IMR-90 (cell line): Measurements from ENCODE around the gene LPAR2. TPM values are rescaled to one million over a fixed set of nuclear protein-coding genes. Genes with fewer than 3 reads are reported as not detected.

Source experiments
- ATAC-seq: fragments of 200-7000 bp; cut with Tn5 transposase; 2 replicates; pipeline ENCODE4 v1.9.1; 2020; ENCODE audit warnings: low read depth, mild to moderate bottlenecking, moderate library complexity
- BruUV-seq: library from RNA; stranded (reverse); fragments of 400-500 nt; replicated peaks from 2 replicates; lab custom pipeline; 2021; lab: Mats Ljungman, UMichigan
- CTCF ChIA-PET: fragments of 300-600 bp; formaldehyde crosslinking; extraction: SDS; loops from one replicate; lab custom pipeline; 2021; ENCODE audit warnings: antibody characterized with exemption; lab: Yijun Ruan, JAX
- POLR2A ChIA-PET: fragments of 300-600 bp; sonication (Branson Sonifier 250); formaldehyde crosslinking; loops from one replicate; lab custom pipeline; 2022; ENCODE audit warnings: antibody characterized with exemption; ENCODE audit not compliant: unreplicated experiment; lab: Charles Lee
- DNase-seq: peaks from one replicate; pipeline ENCODE4 v3.0.0; 2013
- H2AFZ ChIP-seq: replicated peaks from 2 replicates; pipeline ENCODE3; 2013; ENCODE audit warnings: low read length, mild to moderate bottlenecking; ENCODE audit not compliant: poor library complexity
- H2AK5ac ChIP-seq: 2 replicates; pipeline ENCODE4 v1.6.1; 2013; ENCODE audit warnings: low read depth, low read length, inconsistent platforms
- H2AK9ac ChIP-seq: replicated peaks from 2 replicates; pipeline ENCODE3; 2013; ENCODE audit warnings: mild to moderate bottlenecking, low read depth, low read length, moderate library complexity; ENCODE audit not compliant: poor library complexity
- H2BK120ac ChIP-seq: 2 replicates; pipeline ENCODE4 v1.6.1; 2013; ENCODE audit warnings: low read depth, low read length, inconsistent platforms
- H2BK15ac ChIP-seq: 3 replicates; pipeline ENCODE4 v1.6.1; 2013; ENCODE audit warnings: low read depth, low read length, inconsistent platforms
- H2BK20ac ChIP-seq: 2 replicates; pipeline ENCODE4 v1.6.1; 2013; ENCODE audit warnings: low read depth, mild to moderate bottlenecking, inconsistent platforms, low read length, moderate library complexity
- H2BK5ac ChIP-seq: 2 replicates; pipeline ENCODE4 v1.6.1; 2013; ENCODE audit warnings: mild to moderate bottlenecking, low read depth, low read length, inconsistent platforms; ENCODE audit not compliant: poor library complexity, severe bottlenecking
- H3K14ac ChIP-seq: replicated peaks from 2 replicates; pipeline ENCODE4 v1.6.1; 2013; ENCODE audit warnings: low read depth, low read length, inconsistent platforms
- H3K18ac ChIP-seq: 2 replicates; pipeline ENCODE4 v1.6.1; 2013; ENCODE audit warnings: low read depth, low read length, control low read depth
- H3K23ac ChIP-seq: 2 replicates; pipeline ENCODE4 v1.6.1; 2013; ENCODE audit warnings: low read depth, low read length, inconsistent platforms
- H3K27ac ChIP-seq: 2 replicates; pipeline ENCODE4 v1.5.1; 2013; ENCODE audit warnings: mild to moderate bottlenecking, control low read depth, low read length; ENCODE audit not compliant: insufficient read depth
- H3K27me3 ChIP-seq: 2 replicates; pipeline ENCODE4 v1.6.1; 2013; ENCODE audit warnings: low read length; ENCODE audit not compliant: control insufficient read depth, insufficient read depth
- H3K36me3 ChIP-seq: 2 replicates; pipeline ENCODE4 v1.6.1; 2013; ENCODE audit warnings: low read length, mixed read lengths; ENCODE audit not compliant: control insufficient read depth, insufficient read depth
- H3K4ac ChIP-seq: 2 replicates; pipeline ENCODE4 v1.6.1; 2013; ENCODE audit warnings: low read depth, low read length, inconsistent platforms
- H3K4me1 ChIP-seq: 2 replicates; pipeline ENCODE4 v1.6.1; 2013; ENCODE audit warnings: low read length, mixed read lengths; ENCODE audit not compliant: control insufficient read depth, insufficient read depth
- H3K4me2 ChIP-seq: 2 replicates; pipeline ENCODE4 v1.6.1; 2013; ENCODE audit warnings: low read depth, mild to moderate bottlenecking, control low read depth, low read length, moderate library complexity
- H3K4me3 ChIP-seq: 2 replicates; pipeline ENCODE4 v1.5.1; 2013; ENCODE audit warnings: low read depth, mild to moderate bottlenecking, control low read depth, low read length, moderate library complexity; ENCODE audit not compliant: insufficient read depth
- H3K56ac ChIP-seq: 2 replicates; pipeline ENCODE4 v1.6.1; 2013; ENCODE audit warnings: low read length, inconsistent platforms; ENCODE audit not compliant: insufficient read depth; ENCODE audit errors: extremely low read depth
- H3K79me1 ChIP-seq, 2 experiments: 2 replicates each; pipeline ENCODE4 v1.6.1; 2013; ENCODE audit warnings: low read length in 2 of 2, inconsistent platforms in 1 of 2, low read depth in 1 of 2
- H3K9ac ChIP-seq: 2 replicates; pipeline ENCODE4 v1.6.1; 2013; ENCODE audit warnings: low read depth, low read length, control low read depth
- H3K9me1 ChIP-seq: 2 replicates; pipeline ENCODE4 v1.6.1; 2013; ENCODE audit warnings: low read length, inconsistent platforms; ENCODE audit not compliant: insufficient read depth
- H3K9me3 ChIP-seq: 2 replicates; pipeline ENCODE4 v1.6.1; 2013; ENCODE audit warnings: low read length; ENCODE audit not compliant: control insufficient read depth, insufficient read depth
- H4K20me1 ChIP-seq: 2 replicates; pipeline ENCODE4 v1.6.1; 2013; ENCODE audit warnings: low read length, inconsistent platforms; ENCODE audit not compliant: insufficient read depth
- H4K5ac ChIP-seq: 2 replicates; pipeline ENCODE4 v1.6.1; 2013; ENCODE audit warnings: mild to moderate bottlenecking, low read depth, low read length, control low read depth
- H4K8ac ChIP-seq, 2 experiments: 2 replicates each; pipeline ENCODE4 v1.6.1; 2013; ENCODE audit warnings: low read depth in 2 of 2, low read length in 2 of 2, control low read depth in 1 of 2, inconsistent platforms in 1 of 2
- H4K91ac ChIP-seq: 2 replicates; pipeline ENCODE4 v1.6.1; 2013; ENCODE audit warnings: low read depth, low read length, inconsistent platforms; ENCODE audit not compliant: insufficient read depth
- BHLHE40 ChIP-seq: fragments of 150-350 bp; IDR thresholded peaks from 2 replicates; pipeline ENCODE4 v1.6.1; 2016; ENCODE audit warnings: mild to moderate bottlenecking, low read depth, low read length
- CEBPB ChIP-seq: IDR thresholded peaks from 2 replicates; pipeline ENCODE4 v1.6.1; 2012; ENCODE audit warnings: low read depth, low read length, improper control_type of control experiment
- CHD1 ChIP-seq: IDR thresholded peaks from 2 replicates; pipeline ENCODE4 v1.6.1; 2012; ENCODE audit warnings: low read depth, low read length, improper control_type of control experiment
- FOS ChIP-seq: fragments of 150-350 bp; IDR thresholded peaks from 2 replicates; pipeline ENCODE4 v1.6.1; 2016; ENCODE audit warnings: low read depth, low read length
- MAFK ChIP-seq: IDR thresholded peaks from 2 replicates; pipeline ENCODE4 v1.6.1; 2012; ENCODE audit warnings: low read depth, low read length, improper control_type of control experiment
- MAZ ChIP-seq: IDR thresholded peaks from 2 replicates; pipeline ENCODE4 v1.6.1; 2012; ENCODE audit warnings: low read depth, mild to moderate bottlenecking, low read length, improper control_type of control experiment, moderate library complexity, borderline replicate concordance
- MXI1 ChIP-seq: IDR thresholded peaks from 2 replicates; pipeline ENCODE4 v1.6.1; 2012; ENCODE audit warnings: low read depth, mild to moderate bottlenecking, low read length, moderate library complexity, borderline replicate concordance
- NFE2L2 ChIP-seq: fragments of 150-350 bp; IDR thresholded peaks from 2 replicates; pipeline ENCODE4 v1.6.1; 2016; ENCODE audit warnings: low read depth, mild to moderate bottlenecking, low read length
- POLR2A ChIP-seq: IDR thresholded peaks from 2 replicates; pipeline ENCODE4 v1.6.1; 2012; ENCODE audit warnings: mild to moderate bottlenecking, low read depth, low read length
- RAD21 ChIP-seq: IDR thresholded peaks from 2 replicates; pipeline ENCODE4 v1.6.1; 2012; ENCODE audit warnings: low read length, improper control_type of control experiment
- RCOR1 ChIP-seq: IDR thresholded peaks from 2 replicates; pipeline ENCODE4 v1.6.1; 2012; ENCODE audit warnings: mild to moderate bottlenecking, low read length, improper control_type of control experiment; ENCODE audit not compliant: insufficient replicate concordance
- RFX5 ChIP-seq: IDR thresholded peaks from 2 replicates; pipeline ENCODE4 v1.8.0; 2012; ENCODE audit warnings: low read depth, mild to moderate bottlenecking, low read length, moderate library complexity
- SMC3 ChIP-seq: fragments of 150-350 bp; IDR thresholded peaks from 2 replicates; pipeline ENCODE4 v1.6.1; 2016; ENCODE audit warnings: low read depth, mild to moderate bottlenecking, antibody characterized with exemption, low read length, moderate library complexity
- WGBS, 2 experiments: methylation state at CpG; one replicate each; pipeline versions ENCODE4 v1.1.5 to v1.1.7; 2013; ENCODE audit warnings: missing lambda C conversion rate in 2 of 2; ENCODE audit not compliant: insufficient read length in 1 of 2; ENCODE audit errors: extremely low coverage in 2 of 2; 5-methylcytosine and 5-hydroxymethylcytosine counted together
- dilution Hi-C: fragments of 300-500 bp; cut with HindIII; formaldehyde crosslinking; loops from one replicate; pipeline ENCODE4 v1.14.3; 2018; ENCODE audit warnings: low sequenced_read_pairs; ENCODE audit not compliant: unreplicated experiment
- in situ Hi-C: fragments of 300-500 bp; cut with MboI; formaldehyde crosslinking; loops from 3 replicates; pipeline ENCODE4 v1.14.3; 2019; ENCODE audit warnings: low sequenced_read_pairs, inconsistent platforms, mixed read lengths
- intact Hi-C: fragments of 100-400 bp; cut with micrococcal nuclease; formaldehyde crosslinking; loops from 2 replicates; pipeline ENCODE4 v1.10.0; 2022
- polyA plus RNA-seq, 3 experiments: library from polyadenylated mRNA; depleted of rRNA; stranded (reverse); fragments of >200 nt; gene quantifications; 2 replicates each; pipeline ENCODE4 v1.2.3, GENCODE V29; 2012; ENCODE audit warnings: low replicate concordance in 1 of 3
- total RNA-seq: library from RNA; depleted of rRNA; stranded (reverse); fragments of >200 nt; gene quantifications from 2 replicates; pipeline ENCODE4 v1.2.3, GENCODE V29; 2012
- TF ChIP-seq, protein P1 (sequence below): fragments of 150-350 bp; IDR thresholded peaks from 2 replicates; pipeline ENCODE4 v1.6.1; 2017; ENCODE audit warnings: mild to moderate bottlenecking, antibody characterized with exemption, low read length, low read depth
- TF ChIP-seq, protein P2 (sequence below): fragments of 150-350 bp; IDR thresholded peaks from 2 replicates; pipeline ENCODE4 v1.6.1; 2016; ENCODE audit warnings: low read depth, mild to moderate bottlenecking, low read length, moderate library complexity, borderline replicate concordance
- TF ChIP-seq, protein P3 (sequence below): conservative IDR thresholded peaks from 2 replicates; pipeline ENCODE4 v1.5.1; 2012; ENCODE audit warnings: mild to moderate bottlenecking, low read depth, low read length, improper control_type of control experiment

The LPAR2 gene
- total and polyA plus RNA-seq, 2 of the 4 experiments (the other 2 are of a cell fraction): under 0.01 to 5.4 TPM

DNA sequence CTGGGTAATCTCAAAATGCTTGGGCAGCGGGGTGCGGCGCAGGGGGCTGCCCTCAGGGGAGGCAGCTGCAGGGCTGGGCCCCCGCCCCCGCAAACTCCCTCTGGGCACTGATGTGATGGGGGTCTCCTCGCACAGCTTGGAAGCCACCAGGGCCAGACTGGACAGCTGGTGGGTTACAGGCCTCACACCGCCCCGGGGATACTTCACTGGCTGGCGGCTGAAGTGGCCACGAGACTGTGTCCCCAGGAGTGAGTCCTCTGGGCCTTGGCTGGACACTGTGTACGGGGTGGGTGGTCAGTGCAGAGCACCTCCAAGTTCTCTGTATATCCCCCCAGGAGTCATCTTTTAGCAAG lies 2.0 kb upstream of the LPAR2 start:
- ATAC-seq: no peak
- CTCF ChIA-PET: no interaction called here
- intact Hi-C loops: no loop called here

More for the DNA sequence above, 2.0 kb upstream of the LPAR2 start:
- H2AK5ac ChIP-seq: no peak overlapping the region
- TF ChIP-seq POLR2A (no peak), MAFK (no peak), BHLHE40 (no peak), CEBPB (no peak), MXI1 (no peak), RFX5 (no peak), FOS (no peak), RAD21 (no peak), MAZ (no peak), CHD1 (no peak), SMC3 (no peak), RCOR1 (no peak), NFE2L2 (no peak)
- TF ChIP-seq, protein P1, sequence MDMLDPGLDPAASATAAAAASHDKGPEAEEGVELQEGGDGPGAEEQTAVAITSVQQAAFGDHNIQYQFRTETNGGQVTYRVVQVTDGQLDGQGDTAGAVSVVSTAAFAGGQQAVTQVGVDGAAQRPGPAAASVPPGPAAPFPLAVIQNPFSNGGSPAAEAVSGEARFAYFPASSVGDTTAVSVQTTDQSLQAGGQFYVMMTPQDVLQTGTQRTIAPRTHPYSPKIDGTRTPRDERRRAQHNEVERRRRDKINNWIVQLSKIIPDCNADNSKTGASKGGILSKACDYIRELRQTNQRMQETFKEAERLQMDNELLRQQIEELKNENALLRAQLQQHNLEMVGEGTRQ: no peak
- TF ChIP-seq, protein P2, sequence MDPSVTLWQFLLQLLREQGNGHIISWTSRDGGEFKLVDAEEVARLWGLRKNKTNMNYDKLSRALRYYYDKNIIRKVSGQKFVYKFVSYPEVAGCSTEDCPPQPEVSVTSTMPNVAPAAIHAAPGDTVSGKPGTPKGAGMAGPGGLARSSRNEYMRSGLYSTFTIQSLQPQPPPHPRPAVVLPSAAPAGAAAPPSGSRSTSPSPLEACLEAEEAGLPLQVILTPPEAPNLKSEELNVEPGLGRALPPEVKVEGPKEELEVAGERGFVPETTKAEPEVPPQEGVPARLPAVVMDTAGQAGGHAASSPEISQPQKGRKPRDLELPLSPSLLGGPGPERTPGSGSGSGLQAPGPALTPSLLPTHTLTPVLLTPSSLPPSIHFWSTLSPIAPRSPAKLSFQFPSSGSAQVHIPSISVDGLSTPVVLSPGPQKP: no peak
- TF ChIP-seq, protein P3, sequence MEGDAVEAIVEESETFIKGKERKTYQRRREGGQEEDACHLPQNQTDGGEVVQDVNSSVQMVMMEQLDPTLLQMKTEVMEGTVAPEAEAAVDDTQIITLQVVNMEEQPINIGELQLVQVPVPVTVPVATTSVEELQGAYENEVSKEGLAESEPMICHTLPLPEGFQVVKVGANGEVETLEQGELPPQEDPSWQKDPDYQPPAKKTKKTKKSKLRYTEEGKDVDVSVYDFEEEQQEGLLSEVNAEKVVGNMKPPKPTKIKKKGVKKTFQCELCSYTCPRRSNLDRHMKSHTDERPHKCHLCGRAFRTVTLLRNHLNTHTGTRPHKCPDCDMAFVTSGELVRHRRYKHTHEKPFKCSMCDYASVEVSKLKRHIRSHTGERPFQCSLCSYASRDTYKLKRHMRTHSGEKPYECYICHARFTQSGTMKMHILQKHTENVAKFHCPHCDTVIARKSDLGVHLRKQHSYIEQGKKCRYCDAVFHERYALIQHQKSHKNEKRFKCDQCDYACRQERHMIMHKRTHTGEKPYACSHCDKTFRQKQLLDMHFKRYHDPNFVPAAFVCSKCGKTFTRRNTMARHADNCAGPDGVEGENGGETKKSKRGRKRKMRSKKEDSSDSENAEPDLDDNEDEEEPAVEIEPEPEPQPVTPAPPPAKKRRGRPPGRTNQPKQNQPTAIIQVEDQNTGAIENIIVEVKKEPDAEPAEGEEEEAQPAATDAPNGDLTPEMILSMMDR: no peak
- no peak overlapping the region for H2BK5ac ChIP-seq
- POLR2A ChIA-PET: no interaction called here
- peaks cover 3% of the 10 kb centered on the region; the same call in 1 of the 2 replicates for H3K9me1 ChIP-seq
- no peak overlapping the region for H4K5ac ChIP-seq
- no peak overlapping the region for H2AFZ ChIP-seq
- H2BK15ac ChIP-seq: no peak overlapping the region
- H3K36me3 ChIP-seq: peaks cover 35% of the 10 kb centered on the region
- H3K27ac ChIP-seq: no peak overlapping the region
- H3K4me3 ChIP-seq: no peak overlapping the region
- no peak overlapping the region for H3K14ac ChIP-seq
- H4K8ac ChIP-seq: no peak overlapping the region
- H4K91ac ChIP-seq: no peak overlapping the region
- H3K9me3 ChIP-seq: no peaks in the 10 kb centered on the region
- WGBS, 2 experiments: 100% methylated on average over 1 of the region's 11 CpGs; no CpG with 5 or more reads in 1 of the 2 experiments
- no peaks in the 10 kb centered on the region for H4K20me1 ChIP-seq
- in situ Hi-C loops: loop anchor here (25.0 kb wide), 1 partner anchor 243 kb away; no protein-coding TSS in a partner anchor
- H3K27me3 ChIP-seq: no peaks in the 10 kb centered on the region; the same call in 1 of the 2 replicates
- H3K79me1 ChIP-seq: no peaks in the 10 kb centered on the region
- H3K18ac ChIP-seq: no peak overlapping the region
- H2BK20ac ChIP-seq: no peak overlapping the region
- no peak overlapping the region for H3K4me2 ChIP-seq
- H3K56ac ChIP-seq: no peak overlapping the region
- dilution Hi-C loops: no loop called here
- DNase-seq: no peak
- H3K4ac ChIP-seq: no peak overlapping the region
- BruUV-seq: no TSS peak
- no peaks in the 10 kb centered on the region for H3K4me1 ChIP-seq
- no peak overlapping the region for H2BK120ac ChIP-seq
- no peak overlapping the region for H2AK9ac ChIP-seq
- H3K9ac ChIP-seq: no peak overlapping the region
- no peak overlapping the region for H3K23ac ChIP-seq
